Testis (tissue), 2 donors: ENCODE results near the gene TMEM50A.
"Not testable (repeated sequence)": the region's sequence is repeated elsewhere in the genome, so short reads cannot be mapped to it uniquely, and the experiment has no call there.

Experiments
- CTCF ChIP-seq, 3 experiments: fragments of 450-650 bp in 2 of 3; fragments of 200-600 bp in 1 of 3; sonication (generic) in 1 of 3; IDR thresholded peaks; one replicate each; pipeline ENCODE4 v1.5.1; 2016 to 2019; ENCODE audit warnings: antibody characterized with exemption in 3 of 3, mild to moderate bottlenecking in 2 of 3, moderate library complexity in 1 of 3
- POLR2A ChIP-seq: fragments of 450-650 bp; IDR thresholded peaks from one replicate; pipeline ENCODE4 v1.6.1; 2017; ENCODE audit warnings: antibody characterized with exemption, mild to moderate bottlenecking, moderate library complexity

- TF ChIP-seq CTCF (IDR thresholded peaks at IDR 0.05); POLR2A: not testable (repeated sequence)
Measured at GRCh38 chr1:25383090-25383489, 45.0 kb downstream of the TMEM50A start.
